ENCODE measurements around the gene WNT2.

Gene WNT2

GRCh38 chr7:117322741-117323304 is at the start of gene WNT2:
WNT2 (minus strand) TSS chr7:117323058; CDS start chr7:117322989, 69 bp downstream.
- no peak for DNase-seq

- DNase-seq = no peak
These were observed 49.2 kb upstream of the WNT2 start for GRCh38 chr7:117372073-117372472.

GRCh38 chr7:117364339-117365080 is 41.7 kb upstream of the WNT2 start:
- DNase-seq = no peak

- DNase-seq = no peak
These were observed 39.5 kb upstream of the WNT2 start for GRCh38 chr7:117362294-117362888.

- DNase-seq = no peak
These were observed 27.2 kb upstream of the WNT2 start for GRCh38 chr7:117350027-117350426.

- no peak for DNase-seq
These were observed 26.7 kb upstream of the WNT2 start for GRCh38 chr7:117349570-117349969.

- DNase-seq = no peak
These were observed 25.3 kb upstream of the WNT2 start for GRCh38 chr7:117347962-117348672.

GRCh38 chr7:117347480-117347879 is 24.6 kb upstream of the WNT2 start:
- DNase-seq = no peak

- DNase-seq = no peak
These were observed 23.3 kb upstream of the WNT2 start for GRCh38 chr7:117346161-117346560.

- no peak for DNase-seq
These were observed 15.2 kb upstream of the WNT2 start for GRCh38 chr7:117338020-117338419.

- DNase-seq = no peak
These were observed 10.3 kb upstream of the WNT2 start for GRCh38 chr7:117333168-117333567.

GRCh38 chr7:117332031-117332430 is 9.2 kb upstream of the WNT2 start:
- no peak for DNase-seq

- DNase-seq = no peak
These were observed 3.0 kb upstream of the WNT2 start for GRCh38 chr7:117325836-117326235.

GRCh38 chr7:117324960-117325359 is 2.1 kb upstream of the WNT2 start:
- DNase-seq = no peak

- DNase-seq = no peak
These were observed 1.2 kb upstream of the WNT2 start for GRCh38 chr7:117323851-117324711.

GRCh38 chr7:117323305-117323850 is 520 bp upstream of the WNT2 start:
- no peak for DNase-seq

GRCh38 chr7:117320523-117320922 is 2.3 kb downstream of the WNT2 start:
- DNase-seq = no peak

GRCh38 chr7:117319181-117319580 is 3.7 kb downstream of the WNT2 start:
- no peak for DNase-seq

- no peak for DNase-seq
These were observed 9.3 kb downstream of the WNT2 start for GRCh38 chr7:117313582-117313981.

GRCh38 chr7:117312593-117313580 is 10.0 kb downstream of the WNT2 start:
- DNase-seq = no peak

- DNase-seq = no peak
These were observed 14.0 kb downstream of the WNT2 start for GRCh38 chr7:117308891-117309290.

Data from suppressor macrophage treated with lipopolysaccharide for 4 hours (primary cell).